ENCODE results near the gene A1BG.
A peak's percentile ranks its signal among the peaks of the same experiment; 100 is the strongest.
"Not testable (repeated sequence)": the region's sequence is repeated elsewhere in the genome, so short reads cannot be mapped to it uniquely, and the experiment has no call there.

The A1BG gene

GRCh38 chr19:58336820-58337219 is 16.5 kb downstream of the A1BG start:
- DNase-seq (ENCODE audit: low spot score): no peak

GRCh38 chr19:58336216-58336615 is 17.1 kb downstream of the A1BG start:
- DNase-seq (ENCODE audit: low spot score): no peak

- DNase-seq (ENCODE audit: low spot score): no peak
Observed at GRCh38 chr19:58335630-58336029, 17.7 kb downstream of the A1BG start.

- DNase-seq (ENCODE audit: low spot score): no peak
Observed at GRCh38 chr19:58334691-58335249, 18.5 kb downstream of the A1BG start.

- DNase-seq (ENCODE audit: low spot score): no peak
Observed at GRCh38 chr19:58332697-58333096, 20.6 kb downstream of the A1BG start.

- DNase-seq (ENCODE audit: low spot score): peak; percentile 23
Observed at GRCh38 chr19:58330458-58330857, 22.8 kb downstream of the A1BG start.

- no peak for DNase-seq (ENCODE audit: low spot score)
Observed at GRCh38 chr19:58328999-58329398, 24.3 kb downstream of the A1BG start.

GRCh38 chr19:58326914-58327726 is 26.2 kb downstream of the A1BG start, which contains the start of gene ZSCAN22:
ZSCAN22 (plus strand) TSS chr19:58326994; CDS start chr19:58334803, 7,809 bp downstream.
- peak; percentile 94 for DNase-seq (ENCODE audit: low spot score)

GRCh38 chr19:58326501-58326913 is 26.8 kb downstream of the A1BG start:
- no peak for DNase-seq (ENCODE audit: low spot score)

GRCh38 chr19:58325311-58326022 is 27.8 kb downstream of the A1BG start:
- no peak for DNase-seq (ENCODE audit: low spot score)

GRCh38 chr19:58319241-58319640 is 34.1 kb downstream of the A1BG start:
- DNase-seq (ENCODE audit: low spot score): no peak

- no peak for DNase-seq (ENCODE audit: low spot score)
Observed at GRCh38 chr19:58318297-58318696, 35.0 kb downstream of the A1BG start.

GRCh38 chr19:58317476-58318072 is 35.7 kb downstream of the A1BG start:
- no peak for DNase-seq (ENCODE audit: low spot score)

GRCh38 chr19:58315580-58315979 is 37.7 kb downstream of the A1BG start:
- no peak for DNase-seq (ENCODE audit: low spot score)

GRCh38 chr19:58311345-58311865 is 41.9 kb downstream of the A1BG start:
- no peak for DNase-seq (ENCODE audit: low spot score)

- not testable (repeated sequence) for DNase-seq (ENCODE audit: low spot score)
Observed at GRCh38 chr19:58310685-58311084, 42.6 kb downstream of the A1BG start.

- no peak for DNase-seq (ENCODE audit: low spot score)
Observed at GRCh38 chr19:58307736-58308135, 45.6 kb downstream of the A1BG start.

- DNase-seq (ENCODE audit: low spot score): peak; percentile 16
Observed at GRCh38 chr19:58305932-58306323, 47.4 kb downstream of the A1BG start.

GRCh38 chr19:58305065-58305931 is 48.0 kb downstream of the A1BG start, which contains the start of gene ERVK3-1:
ERVK3-1 (plus strand) TSS chr19:58305377; CDS start chr19:58312169, 6,792 bp downstream.
- DNase-seq (ENCODE audit: low spot score): peak; percentile 96

- DNase-seq (ENCODE audit: low spot score): no peak
Observed at GRCh38 chr19:58304748-58305064, 48.6 kb downstream of the A1BG start.

- no peak for DNase-seq (ENCODE audit: low spot score)
Observed at GRCh38 chr19:58304255-58304654, 49.0 kb downstream of the A1BG start.
